Vagina (tissue), 2 donors: ENCODE measurements around the gene GLB1L2.

Experiments used
- POLR2A ChIP-seq, 2 donors: fragments of 450-650 bp; IDR thresholded peaks; one replicate each; pipeline ENCODE4 v1.6.1; 2017; ENCODE audit warnings: antibody characterized with exemption in 2 of 2, mild to moderate bottlenecking in 2 of 2, moderate library complexity in 2 of 2
- TF ChIP-seq, protein P1 (sequence below), 3 experiments: fragments of 450-650 bp in 2 of 3; fragments of 200-600 bp in 1 of 3; sonication (generic) in 1 of 3; IDR thresholded peaks; one replicate each; pipeline ENCODE4 v1.5.1; 2017 to 2019; ENCODE audit warnings: antibody characterized with exemption in 3 of 3, mild to moderate bottlenecking in 2 of 3, moderate library complexity in 2 of 3

DNA sequence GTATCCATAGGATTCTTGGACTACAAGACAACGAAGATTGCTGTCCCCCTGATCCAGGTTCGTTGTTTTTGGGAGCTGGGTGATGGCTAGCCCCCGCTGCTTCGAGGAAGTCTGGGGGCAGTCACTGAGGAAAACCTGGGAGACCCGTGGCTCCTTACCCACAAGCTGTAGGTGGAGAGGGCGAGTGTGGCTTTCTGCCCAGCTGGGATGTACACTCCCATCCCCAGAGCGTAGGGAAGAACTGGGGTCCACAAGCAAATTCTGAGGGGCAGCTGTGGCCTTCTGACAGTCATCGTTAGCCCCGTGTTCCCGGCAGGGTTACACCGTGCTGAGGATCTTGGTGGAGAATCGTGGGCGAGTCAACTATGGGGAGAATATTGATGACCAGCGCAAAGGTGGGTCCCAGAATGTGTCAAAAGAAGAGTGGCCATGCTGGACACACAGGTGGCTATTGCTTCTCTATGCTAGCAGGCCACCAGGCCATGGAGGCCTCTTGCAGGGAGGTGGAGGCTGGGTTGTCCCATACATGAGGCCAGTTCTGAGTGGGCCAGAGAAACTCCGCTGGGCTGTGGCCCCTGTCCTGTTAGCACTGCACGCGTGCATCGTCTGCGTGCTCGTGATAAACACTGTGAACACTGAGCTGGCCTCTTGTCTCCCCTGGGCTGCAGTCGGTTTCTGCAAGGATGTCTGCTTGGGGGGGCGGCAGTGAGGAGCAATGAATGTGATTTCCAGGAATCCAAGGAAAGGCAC is 39.8 kb downstream of the GLB1L2 start:
- TF ChIP-seq POLR2A (IDR thresholded peaks at IDR 0.05): no peak
- TF ChIP-seq, protein P1, sequence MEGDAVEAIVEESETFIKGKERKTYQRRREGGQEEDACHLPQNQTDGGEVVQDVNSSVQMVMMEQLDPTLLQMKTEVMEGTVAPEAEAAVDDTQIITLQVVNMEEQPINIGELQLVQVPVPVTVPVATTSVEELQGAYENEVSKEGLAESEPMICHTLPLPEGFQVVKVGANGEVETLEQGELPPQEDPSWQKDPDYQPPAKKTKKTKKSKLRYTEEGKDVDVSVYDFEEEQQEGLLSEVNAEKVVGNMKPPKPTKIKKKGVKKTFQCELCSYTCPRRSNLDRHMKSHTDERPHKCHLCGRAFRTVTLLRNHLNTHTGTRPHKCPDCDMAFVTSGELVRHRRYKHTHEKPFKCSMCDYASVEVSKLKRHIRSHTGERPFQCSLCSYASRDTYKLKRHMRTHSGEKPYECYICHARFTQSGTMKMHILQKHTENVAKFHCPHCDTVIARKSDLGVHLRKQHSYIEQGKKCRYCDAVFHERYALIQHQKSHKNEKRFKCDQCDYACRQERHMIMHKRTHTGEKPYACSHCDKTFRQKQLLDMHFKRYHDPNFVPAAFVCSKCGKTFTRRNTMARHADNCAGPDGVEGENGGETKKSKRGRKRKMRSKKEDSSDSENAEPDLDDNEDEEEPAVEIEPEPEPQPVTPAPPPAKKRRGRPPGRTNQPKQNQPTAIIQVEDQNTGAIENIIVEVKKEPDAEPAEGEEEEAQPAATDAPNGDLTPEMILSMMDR (IDR thresholded peaks at IDR 0.05): no peak
